Measurements from ENCODE around the gene DPYSL4. TPM values are rescaled to one million over a fixed set of nuclear protein-coding genes. Genes with fewer than 3 reads are reported as not detected.
A peak's percentile ranks its signal among the peaks of the same experiment; 100 is the strongest.

Gene DPYSL4
- polyA plus RNA-seq, 3 donors, result 0.08 TPM; not detected in 2

DNA sequence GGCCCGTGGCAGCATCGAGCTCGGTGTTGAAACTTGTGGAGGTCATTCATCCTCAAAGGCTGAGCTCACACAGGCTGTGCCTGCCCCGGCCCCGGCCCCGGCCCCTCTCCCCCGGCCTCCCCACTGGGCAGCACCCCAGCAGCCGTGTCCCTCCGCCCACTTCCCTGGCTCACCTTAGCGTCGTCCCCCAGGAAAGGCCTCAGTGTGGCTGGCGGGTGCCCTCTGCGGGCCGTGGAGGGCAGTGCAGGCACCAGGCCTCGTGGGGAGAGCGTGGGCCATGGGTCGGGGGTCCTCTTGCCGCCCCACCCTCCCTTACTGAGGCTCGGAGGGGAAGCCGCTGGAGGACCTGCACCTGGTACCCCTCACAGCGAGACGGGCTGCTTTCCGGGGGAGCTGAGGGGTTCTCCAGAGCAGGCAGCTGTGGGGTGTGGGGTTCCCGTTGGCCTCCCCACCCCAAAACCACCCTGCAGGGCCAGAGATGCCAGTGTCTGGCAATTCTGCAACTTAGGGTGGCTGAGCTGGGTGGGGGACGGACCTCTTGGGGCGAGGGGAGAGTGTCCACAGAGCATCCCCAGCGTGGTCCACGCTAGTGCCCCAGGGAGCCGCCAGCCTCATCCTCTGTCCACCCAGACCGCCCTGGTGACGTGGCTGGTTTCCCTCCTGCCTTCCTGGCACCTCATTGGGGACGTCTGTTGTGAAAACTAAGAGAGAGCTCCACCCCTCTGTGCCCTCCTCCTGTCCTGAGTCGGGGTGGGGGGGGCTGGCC lies 44.2 kb upstream of the DPYSL4 start:
- no peak overlapping the region for H3K27ac Mint-ChIP-seq
- H3K79me2 ChIP-seq (ENCODE audit: insufficient read depth, low read length), result no peaks in the 10 kb centered on the region
- peak overlapping the region in 1 of 2 donors; percentile 67 for H3K4me3 Mint-ChIP-seq
- no peaks in the 10 kb centered on the region for H4K20me1 ChIP-seq (ENCODE audit: insufficient read depth, low read length)
- H3K36me3 ChIP-seq (replicated peaks in 1 of 2; ENCODE audit: control insufficient read depth in 1 of 2, insufficient read depth in 2 of 2, low read length in 2 of 2), result no peaks in the 10 kb centered on the region
- H3K36me3 Mint-ChIP-seq, result no peaks in the 10 kb centered on the region
- no peak overlapping the region for H3K27ac ChIP-seq (ENCODE audit: low read depth in 1 of 2, low read length in 2 of 2)
- no peak overlapping the region for H3K4me3 ChIP-seq (replicated peaks in 1 of 3; ENCODE audit: low read depth in 2 of 3, low read length in 3 of 3)
- peak in 1 of 3 donors; percentile 1 for DNase-seq
- no peak overlapping the region for H3K4me2 ChIP-seq (replicated peaks; ENCODE audit: extremely low read depth, low read length, poor library complexity, severe bottlenecking)
- no peak overlapping the region for H3K9ac ChIP-seq (ENCODE audit: insufficient read depth, low read length, poor library complexity, severe bottlenecking)
- 33% methylated on average over 15 of the region's 33 CpGs for WGBS (ENCODE audit: insufficient coverage)
- no peaks in the 10 kb centered on the region for H3K9me3 ChIP-seq (replicated peaks in 1 of 2; ENCODE audit: control insufficient read depth in 1 of 2, insufficient read depth in 1 of 2, low read length in 2 of 2)
- H3K27me3 Mint-ChIP-seq (ENCODE audit: low read depth in 3 of 3), result peaks cover 6 to 21% (median 12%) of the 10 kb centered on the region in 3 donors
- H3K4me1 Mint-ChIP-seq, result no peaks in the 10 kb centered on the region
- intact Hi-C loops (cut with micrococcal nuclease), result no loop called here
- H2AFZ ChIP-seq (ENCODE audit: insufficient read depth, low read depth, low read length, poor library complexity, severe bottlenecking), result no peak overlapping the region
- no peaks in the 10 kb centered on the region for H3K4me1 ChIP-seq (ENCODE audit: control insufficient read depth in 1 of 2, insufficient read depth in 2 of 2, low read length in 2 of 2)
- H3K9me3 Mint-ChIP-seq, result no peaks in the 10 kb centered on the region
- H3K27me3 ChIP-seq (ENCODE audit: control insufficient read depth in 2 of 2, insufficient read depth in 2 of 2, low read length in 2 of 2), result peaks cover 0 to 10% of the 10 kb centered on the region in 2 donors
- TF ChIP-seq, protein P1, sequence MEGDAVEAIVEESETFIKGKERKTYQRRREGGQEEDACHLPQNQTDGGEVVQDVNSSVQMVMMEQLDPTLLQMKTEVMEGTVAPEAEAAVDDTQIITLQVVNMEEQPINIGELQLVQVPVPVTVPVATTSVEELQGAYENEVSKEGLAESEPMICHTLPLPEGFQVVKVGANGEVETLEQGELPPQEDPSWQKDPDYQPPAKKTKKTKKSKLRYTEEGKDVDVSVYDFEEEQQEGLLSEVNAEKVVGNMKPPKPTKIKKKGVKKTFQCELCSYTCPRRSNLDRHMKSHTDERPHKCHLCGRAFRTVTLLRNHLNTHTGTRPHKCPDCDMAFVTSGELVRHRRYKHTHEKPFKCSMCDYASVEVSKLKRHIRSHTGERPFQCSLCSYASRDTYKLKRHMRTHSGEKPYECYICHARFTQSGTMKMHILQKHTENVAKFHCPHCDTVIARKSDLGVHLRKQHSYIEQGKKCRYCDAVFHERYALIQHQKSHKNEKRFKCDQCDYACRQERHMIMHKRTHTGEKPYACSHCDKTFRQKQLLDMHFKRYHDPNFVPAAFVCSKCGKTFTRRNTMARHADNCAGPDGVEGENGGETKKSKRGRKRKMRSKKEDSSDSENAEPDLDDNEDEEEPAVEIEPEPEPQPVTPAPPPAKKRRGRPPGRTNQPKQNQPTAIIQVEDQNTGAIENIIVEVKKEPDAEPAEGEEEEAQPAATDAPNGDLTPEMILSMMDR (IDR thresholded peaks at IDR 0.05), result peak; percentile 83

DNA sequence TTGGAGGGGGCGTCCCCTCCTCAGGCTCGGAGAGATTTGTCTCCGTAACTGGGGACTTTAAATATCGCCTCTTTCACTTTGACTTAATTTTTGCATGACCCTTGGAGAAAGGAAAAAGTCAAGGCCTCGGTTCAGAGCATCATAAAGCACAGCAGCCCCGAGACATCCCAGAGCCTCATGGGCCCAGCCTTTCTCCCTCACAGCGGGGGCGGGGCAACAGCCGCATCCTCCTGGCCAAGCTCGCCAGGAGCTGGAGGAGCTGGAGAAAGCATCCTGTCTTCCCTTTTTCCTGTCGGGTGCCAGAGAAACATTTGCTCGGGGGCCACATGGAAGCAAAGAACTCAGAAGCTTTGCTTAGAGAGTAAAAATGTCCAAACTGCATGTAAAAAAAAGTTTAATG lies 43.6 kb upstream of the DPYSL4 start:
- H3K4me1 ChIP-seq (ENCODE audit: control insufficient read depth in 1 of 2, insufficient read depth in 2 of 2, low read length in 2 of 2), result no peaks in the 10 kb centered on the region
- H4K20me1 ChIP-seq (ENCODE audit: insufficient read depth, low read length), result no peaks in the 10 kb centered on the region
- peaks cover 0 to 10% of the 10 kb centered on the region in 2 donors for H3K27me3 ChIP-seq (ENCODE audit: control insufficient read depth in 2 of 2, insufficient read depth in 2 of 2, low read length in 2 of 2)
- H3K4me3 ChIP-seq (replicated peaks in 1 of 3; ENCODE audit: low read depth in 2 of 3, low read length in 3 of 3), result no peak overlapping the region
- Mint-ChIP-seq H3K9me3 (no peaks in the 10 kb centered on the region), H3K4me1 (no peaks in the 10 kb centered on the region), H3K36me3 (no peaks in the 10 kb centered on the region), H3K4me3 (peak overlapping the region in 1 of 2 donors; percentile 67), H3K27me3 (ENCODE audit: low read depth in 3 of 3) (peaks cover 6 to 21% (median 12%) of the 10 kb centered on the region in 3 donors), H3K27ac (no peak overlapping the region)
- no peak for DNase-seq
- no peaks in the 10 kb centered on the region for H3K36me3 ChIP-seq (replicated peaks in 1 of 2; ENCODE audit: control insufficient read depth in 1 of 2, insufficient read depth in 2 of 2, low read length in 2 of 2)
- H2AFZ ChIP-seq (ENCODE audit: insufficient read depth, low read depth, low read length, poor library complexity, severe bottlenecking), result no peak overlapping the region
- no peak overlapping the region for H3K27ac ChIP-seq (ENCODE audit: low read depth in 1 of 2, low read length in 2 of 2)
- H3K9me3 ChIP-seq (replicated peaks in 1 of 2; ENCODE audit: control insufficient read depth in 1 of 2, insufficient read depth in 1 of 2, low read length in 2 of 2), result no peaks in the 10 kb centered on the region
- TF ChIP-seq, protein P1 (IDR thresholded peaks at IDR 0.05), result no peak
- intact Hi-C loops (cut with micrococcal nuclease), result no loop called here
- H3K4me2 ChIP-seq (replicated peaks; ENCODE audit: extremely low read depth, low read length, poor library complexity, severe bottlenecking), result no peak overlapping the region
- no peak overlapping the region for H3K9ac ChIP-seq (ENCODE audit: insufficient read depth, low read length, poor library complexity, severe bottlenecking)
- no peaks in the 10 kb centered on the region for H3K79me2 ChIP-seq (ENCODE audit: insufficient read depth, low read length)
- 35% methylated on average over 7 of the region's 12 CpGs for WGBS (ENCODE audit: insufficient coverage)
